ENCODE results near the gene GCK. TPM values are rescaled to one million over a fixed set of nuclear protein-coding genes. Genes with fewer than 3 reads are reported as not detected.

GCK gene
- total and polyA plus RNA-seq, 8 donors, result 0.57 to 18.2 (median 1.0) TPM

GRCh38 chr7:44101303-44101965, 87.8 kb downstream of the GCK start:
- no peak for ATAC-seq
- peak overlapping the region in 1 of 4 donors; percentile 8 for H3K27ac ChIP-seq
- 88 to 89% methylated on average over 3 of the region's 3 CpGs for WGBS, 2 donors
- H3K36me3 ChIP-seq, result no peaks in the 10 kb centered on the region
- intact Hi-C loops (cut with DNase I), result no loop called here
- no peaks in the 10 kb centered on the region for H3K27me3 ChIP-seq
- no peak for FAIRE-seq
- no peaks in the 10 kb centered on the region for H3K9me3 ChIP-seq
- no peak for TF ChIP-seq CTCF (IDR thresholded peaks at IDR 0.05)
- no peak overlapping the region for H3K4me3 ChIP-seq
- H3K4me1 ChIP-seq, result no peaks in the 10 kb centered on the region
- DNase-seq, result no peak

GRCh38 chr7:44100458-44101302, 88.6 kb downstream of the GCK start:
- H3K27ac ChIP-seq, result peak overlapping the region in 1 of 4 donors; percentile 8
- H3K4me3 ChIP-seq, result no peak overlapping the region
- TF ChIP-seq CTCF (IDR thresholded peaks at IDR 0.05), result no peak
- ATAC-seq (no peak), FAIRE-seq (no peak), DNase-seq (no peak)
- 71 to 73% methylated on average over 10 of the region's 10 CpGs for WGBS, 2 donors
- H3K4me1 ChIP-seq, result no peaks in the 10 kb centered on the region
- H3K36me3 ChIP-seq, result no peaks in the 10 kb centered on the region
- intact Hi-C loops (cut with DNase I), result no loop called here
- H3K27me3 ChIP-seq, result no peaks in the 10 kb centered on the region
- no peaks in the 10 kb centered on the region for H3K9me3 ChIP-seq

- ATAC-seq (no peak), DNase-seq (no peak), FAIRE-seq (no peak)
- no peak for TF ChIP-seq CTCF (IDR thresholded peaks at IDR 0.05)
- Histone ChIP-seq H3K27ac (no peak overlapping the region), H3K4me3 (no peak overlapping the region), H3K9me3 (no peaks in the 10 kb centered on the region), H3K4me1 (no peaks in the 10 kb centered on the region), H3K36me3 (no peaks in the 10 kb centered on the region), H3K27me3 (no peaks in the 10 kb centered on the region)
- intact Hi-C loops (cut with DNase I), result no loop called here
- WGBS, 2 donors, result 71 to 83% methylated on average over 4 of the region's 4 CpGs
Measured at GRCh38 chr7:44099669-44100068, 89.6 kb downstream of the GCK start.

GRCh38 chr7:44098092-44099068, 90.9 kb downstream of the GCK start:
- Histone ChIP-seq H3K4me1 (no peaks in the 10 kb centered on the region), H3K4me3 (no peak overlapping the region), H3K9me3 (no peaks in the 10 kb centered on the region), H3K27ac (no peak overlapping the region), H3K27me3 (no peaks in the 10 kb centered on the region), H3K36me3 (no peaks in the 10 kb centered on the region)
- FAIRE-seq (no peak), DNase-seq (no peak), ATAC-seq (no peak)
- TF ChIP-seq CTCF (IDR thresholded peaks at IDR 0.05), result no peak
- intact Hi-C loops (cut with DNase I), result no loop called here
- 72 to 84% methylated on average over 6 of the region's 6 CpGs for WGBS, 2 donors
